Hindlimb muscle (tissue), 1 donor: ENCODE data around the gene EXOC5. TPM values are rescaled to one million over a fixed set of nuclear protein-coding genes. Genes with fewer than 3 reads are reported as not detected.

Source experiments
- DNase-seq: peaks from one replicate; pipeline ENCODE4 v3.0.0-alpha.2; 2013
- polyA plus RNA-seq: library from polyadenylated mRNA; unstranded; fragments of 120-200 nt; gene quantifications from one replicate; pipeline ENCODE4 v1.2.1, GENCODE V29; 2013; ENCODE audit not compliant: insufficient read length

The EXOC5 gene
- polyA plus RNA-seq, 1 donor: 59.5 TPM

DNA sequence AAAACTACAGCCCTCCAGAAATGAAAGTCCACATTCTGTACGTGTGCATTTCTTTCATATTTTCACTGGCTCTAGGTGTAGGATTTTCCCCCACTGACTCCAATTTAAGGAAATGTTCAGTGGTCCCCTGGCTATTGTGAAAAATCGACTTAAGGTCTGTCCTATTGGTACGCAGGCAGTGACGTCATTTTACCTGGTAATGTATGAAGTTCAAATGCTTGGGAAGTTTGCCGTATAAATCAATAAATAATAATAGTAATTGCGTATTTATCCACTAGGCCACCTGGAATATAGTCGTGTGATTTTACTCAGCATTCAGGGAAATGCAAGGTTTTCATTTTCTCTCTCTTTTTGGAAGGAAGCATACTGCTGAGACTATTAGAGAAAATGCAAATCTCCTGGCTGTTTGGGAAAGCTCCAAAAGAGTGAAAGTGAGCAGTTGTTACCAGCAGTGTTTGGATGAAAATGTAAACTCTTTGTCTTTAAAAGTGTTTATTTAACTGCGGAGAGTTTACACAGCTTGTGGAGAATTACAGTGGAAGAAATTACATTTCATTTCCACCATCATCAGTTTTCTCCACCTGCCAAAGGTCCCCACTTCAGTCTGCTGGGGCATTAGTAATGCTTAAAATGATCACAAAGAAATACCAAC is 107.0 kb downstream of the EXOC5 start:
- DNase-seq: no peak

DNA sequence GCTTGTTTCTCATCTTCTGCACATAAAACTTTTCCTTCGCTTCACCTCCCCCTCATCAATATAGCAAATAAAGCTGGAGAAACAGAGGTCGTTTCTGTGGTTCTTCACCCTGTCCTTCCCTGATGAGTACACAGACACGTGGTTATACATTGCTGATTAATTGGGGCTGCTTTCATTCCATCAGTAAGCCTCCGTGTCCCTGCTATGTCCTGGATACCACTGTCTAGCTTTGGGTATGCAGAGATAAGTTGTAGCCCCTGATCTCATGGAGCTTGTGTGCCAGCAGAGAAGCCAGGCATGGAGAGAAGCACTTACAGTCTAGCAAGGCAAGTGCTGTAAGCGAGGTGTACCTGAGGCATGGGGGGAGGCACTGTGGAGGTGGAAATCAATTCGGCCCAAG is 108.4 kb downstream of the EXOC5 start:
- DNase-seq: no peak

DNA sequence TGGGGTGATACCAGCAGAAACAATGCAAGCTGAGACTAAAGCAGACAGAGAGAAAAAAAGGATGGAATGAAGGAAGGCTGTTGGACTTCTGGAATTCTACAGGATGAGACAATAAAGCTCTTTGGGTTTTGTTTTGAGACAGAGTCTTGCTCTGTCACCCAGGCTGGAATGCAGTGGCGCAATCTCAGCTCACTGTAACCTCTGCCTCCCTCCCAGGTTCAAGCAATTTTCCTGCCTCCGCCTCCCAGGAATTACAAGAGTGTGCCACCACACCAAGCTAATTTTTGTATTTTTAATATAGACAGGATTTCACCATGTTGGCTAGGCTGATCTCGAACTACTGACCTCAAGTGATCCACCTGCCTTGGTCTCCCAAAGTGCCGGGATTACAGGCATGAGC is 115.4 kb downstream of the EXOC5 start:
- no peak for DNase-seq

Other genes with a start within 250 kb of the EXOC5 start
- gene AP5M1, start 66 bp upstream of the EXOC5 start, polyA plus RNA-seq: 27.1 TPM
- 26.7 TPM for gene NAA30, start 121.7 kb upstream of the EXOC5 start, polyA plus RNA-seq
- 0.28 TPM for gene CCDC198, start 225.0 kb upstream of the EXOC5 start, polyA plus RNA-seq